Stomach (tissue), 9 donors: ENCODE data around the gene CYP2C9. TPM values are rescaled to one million over a fixed set of nuclear protein-coding genes. Genes with fewer than 3 reads are reported as not detected.

Source experiments
- DNase-seq, 2 donors: peaks; one replicate each; pipeline versions ENCODE4 v3.0.0 to v3.0.0-alpha.2; 2013 to 2019
- H3K27ac ChIP-seq, 5 donors: fragments of 200-600 bp in 4 of 5; sonication (generic) in 4 of 5; one replicate each; pipeline ENCODE4 v1.5.1; 2013 to 2019; ENCODE audit warnings: mild to moderate bottlenecking in 1 of 5, moderate library complexity in 1 of 5
- H3K27me3 ChIP-seq, 3 donors: fragments of 200-600 bp; sonication (generic); one replicate each; pipeline ENCODE4 v1.5.1; 2017 to 2019; ENCODE audit warnings: mixed run types in 1 of 3
- H3K36me3 ChIP-seq, 4 donors: fragments of 200-600 bp; sonication (generic); 1 replicate in 3 of 4; 2 replicates in 1 of 4; pipeline ENCODE4 v1.5.1; 2016 to 2019
- H3K4me1 ChIP-seq, 4 donors: fragments of 200-600 bp; sonication (generic); one replicate each; pipeline ENCODE4 v1.5.1; 2016 to 2019
- H3K4me3 ChIP-seq, 4 donors: fragments of 200-600 bp; sonication (generic) in 3 of 4; one replicate each; pipeline ENCODE4 v1.5.1; 2016 to 2019; ENCODE audit warnings: mild to moderate bottlenecking in 1 of 4
- H3K9me3 ChIP-seq, 4 donors: fragments of 200-600 bp; sonication (generic); one replicate each; pipeline ENCODE4 v1.5.1; 2016 to 2019
- EP300 ChIP-seq: sonication (generic); formaldehyde crosslinking; IDR thresholded peaks from one replicate; pipeline ENCODE4 v1.6.1; 2017; ENCODE audit warnings: antibody characterized with exemption
- POLR2A ChIP-seq, 4 donors: fragments of 450-650 bp; IDR thresholded peaks; one replicate each; pipeline ENCODE4 v1.6.1; 2016; ENCODE audit warnings: antibody characterized with exemption in 4 of 4, control low read depth in 2 of 4, mild to moderate bottlenecking in 1 of 4, moderate library complexity in 1 of 4
- POLR2AphosphoS5 ChIP-seq, 3 donors: sonication (generic); formaldehyde crosslinking; IDR thresholded peaks; one replicate each; pipeline ENCODE4 v1.6.1; 2016; ENCODE audit warnings: antibody characterized with exemption in 3 of 3
- WGBS, 5 donors: extraction: QIAGEN DNeasy Blood & Tissue Kit in 3 of 5; methylation state at CpG; one replicate each; pipeline versions ENCODE4 v1.1.5 to v1.1.7; 2013 to 2018; 5-methylcytosine and 5-hydroxymethylcytosine counted together
- intact Hi-C: fragments of 100-400 bp; cut with DNase I; formaldehyde crosslinking; loops from one replicate; pipeline ENCODE4 v1.15.1; 2023; ENCODE audit warnings: low total_unique reads
- polyA plus RNA-seq, 3 donors: library from polyadenylated mRNA; stranded (reverse); fragments of 200-250 nt; gene quantifications; one replicate each; pipeline ENCODE4 v1.2.3, GENCODE V29; 2013
- total RNA-seq, 5 donors: library from RNA; depleted of rRNA; stranded (reverse); fragments of >200 nt; gene quantifications; one replicate each; pipeline versions ENCODE4 v1.1.0 to v1.2.3, GENCODE V29; 2014 to 2016
- TF ChIP-seq, protein P1 (sequence below), 7 experiments: fragments of 450-650 bp in 4 of 7; fragments of 200-600 bp in 3 of 7; sonication (generic) in 3 of 7; IDR thresholded peaks; one replicate each; pipeline ENCODE4 v1.5.1; 2016 to 2019; ENCODE audit warnings: antibody characterized with exemption in 7 of 7, control low read depth in 2 of 7, mild to moderate bottlenecking in 1 of 7
- donor health status: healthy with polysubstance abuse.
- donor health status: Bipolar disorder and iron deficiency.
- donor health status: healthy.

CYP2C9 gene
- total and polyA plus RNA-seq, 8 donors: 0.75 to 176 (median 54.9) TPM; not detected in 1

- intact Hi-C loops: no loop called here
- no peak for TF ChIP-seq POLR2AphosphoS5 (IDR thresholded peaks at IDR 0.05)
- TF ChIP-seq, protein P1, sequence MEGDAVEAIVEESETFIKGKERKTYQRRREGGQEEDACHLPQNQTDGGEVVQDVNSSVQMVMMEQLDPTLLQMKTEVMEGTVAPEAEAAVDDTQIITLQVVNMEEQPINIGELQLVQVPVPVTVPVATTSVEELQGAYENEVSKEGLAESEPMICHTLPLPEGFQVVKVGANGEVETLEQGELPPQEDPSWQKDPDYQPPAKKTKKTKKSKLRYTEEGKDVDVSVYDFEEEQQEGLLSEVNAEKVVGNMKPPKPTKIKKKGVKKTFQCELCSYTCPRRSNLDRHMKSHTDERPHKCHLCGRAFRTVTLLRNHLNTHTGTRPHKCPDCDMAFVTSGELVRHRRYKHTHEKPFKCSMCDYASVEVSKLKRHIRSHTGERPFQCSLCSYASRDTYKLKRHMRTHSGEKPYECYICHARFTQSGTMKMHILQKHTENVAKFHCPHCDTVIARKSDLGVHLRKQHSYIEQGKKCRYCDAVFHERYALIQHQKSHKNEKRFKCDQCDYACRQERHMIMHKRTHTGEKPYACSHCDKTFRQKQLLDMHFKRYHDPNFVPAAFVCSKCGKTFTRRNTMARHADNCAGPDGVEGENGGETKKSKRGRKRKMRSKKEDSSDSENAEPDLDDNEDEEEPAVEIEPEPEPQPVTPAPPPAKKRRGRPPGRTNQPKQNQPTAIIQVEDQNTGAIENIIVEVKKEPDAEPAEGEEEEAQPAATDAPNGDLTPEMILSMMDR (IDR thresholded peaks at IDR 0.05): peak in 4 of 7 experiments; percentile 42 to 62 (median 49)
- no peak overlapping the region for H3K27ac ChIP-seq
- H3K36me3 ChIP-seq: no peaks in the 10 kb centered on the region
- peaks cover 0 to 7% (median 0%) of the 10 kb centered on the region in 4 donors for H3K9me3 ChIP-seq
- peak in 1 of 2 donors; percentile 74 for DNase-seq
- 0 to 2% (median 0%) methylated on average over 1 of the region's 1 CpG for WGBS, 5 donors
- no peaks in the 10 kb centered on the region for H3K4me1 ChIP-seq
- H3K4me3 ChIP-seq: no peak overlapping the region
- no peaks in the 10 kb centered on the region for H3K27me3 ChIP-seq
Observed at GRCh38 chr10:94963901-94964300, 25.4 kb downstream of the CYP2C9 start.

DNA sequence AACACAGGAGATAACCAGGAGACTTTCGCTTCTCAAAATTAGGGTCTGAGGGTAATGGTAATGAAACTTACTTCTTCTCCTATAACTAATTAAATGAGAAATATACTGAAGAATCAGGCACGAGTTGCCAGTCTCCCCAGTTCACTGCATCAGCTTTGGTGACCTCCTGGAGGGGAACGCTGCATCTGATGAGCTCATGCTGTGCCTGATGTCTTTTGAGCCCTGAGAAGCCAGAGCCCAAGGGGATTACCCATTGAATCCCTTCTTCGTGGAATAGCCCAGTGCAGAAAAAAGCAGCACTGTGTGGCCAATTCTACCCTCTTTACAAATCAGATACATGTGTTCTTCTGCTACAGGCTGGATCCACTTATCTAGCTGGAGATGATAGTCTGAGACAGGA, 45.1 kb downstream of the CYP2C9 start:
- no peaks in the 10 kb centered on the region for H3K4me1 ChIP-seq
- WGBS, 5 donors: 52 to 71% (median 64%) methylated on average over 4 of the region's 4 CpGs
- H3K27ac ChIP-seq: no peak overlapping the region
- TF ChIP-seq POLR2AphosphoS5 (IDR thresholded peaks at IDR 0.05) (no peak), EP300 (no peak), POLR2A (IDR thresholded peaks at IDR 0.05) (no peak)
- TF ChIP-seq, protein P1 (IDR thresholded peaks at IDR 0.05): no peak
- DNase-seq: no peak
- H3K27me3 ChIP-seq: no peaks in the 10 kb centered on the region
- no peaks in the 10 kb centered on the region for H3K36me3 ChIP-seq
- peaks cover 0 to 1% (median 0%) of the 10 kb centered on the region in 4 donors for H3K9me3 ChIP-seq
- H3K4me3 ChIP-seq: no peak overlapping the region
- intact Hi-C loops: no loop called here

DNA sequence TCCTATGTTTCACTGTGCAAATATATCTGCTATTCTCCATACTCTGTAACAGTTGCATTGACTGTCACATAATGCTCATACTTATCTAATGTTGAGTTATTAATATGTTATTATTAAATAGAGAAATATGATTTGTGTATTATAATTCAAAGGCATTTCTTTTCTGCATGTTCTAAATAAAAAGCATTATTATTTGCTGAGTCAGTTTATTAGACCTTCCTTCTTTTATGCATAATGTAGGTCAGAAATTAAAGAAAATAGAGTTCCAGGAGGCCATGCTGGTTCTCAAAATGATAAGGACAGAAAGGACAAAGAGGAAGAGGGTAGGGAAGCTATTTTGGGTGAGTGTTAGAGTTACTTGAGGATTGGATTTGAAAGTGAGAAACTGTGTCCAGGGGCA, 50.7 kb downstream of the CYP2C9 start:
- no peak for DNase-seq
- intact Hi-C loops: no loop called here
- TF ChIP-seq, protein P1 (IDR thresholded peaks at IDR 0.05): no peak
- TF ChIP-seq POLR2A (IDR thresholded peaks at IDR 0.05) (no peak), EP300 (no peak), POLR2AphosphoS5 (IDR thresholded peaks at IDR 0.05) (no peak)
- no peaks in the 10 kb centered on the region for H3K4me1 ChIP-seq
- H3K4me3 ChIP-seq: no peak overlapping the region
- H3K9me3 ChIP-seq: peaks cover 0 to 36% (median 23%) of the 10 kb centered on the region in 4 donors
- H3K27ac ChIP-seq: no peak overlapping the region
- H3K36me3 ChIP-seq: no peaks in the 10 kb centered on the region
- H3K27me3 ChIP-seq: no peaks in the 10 kb centered on the region

DNA sequence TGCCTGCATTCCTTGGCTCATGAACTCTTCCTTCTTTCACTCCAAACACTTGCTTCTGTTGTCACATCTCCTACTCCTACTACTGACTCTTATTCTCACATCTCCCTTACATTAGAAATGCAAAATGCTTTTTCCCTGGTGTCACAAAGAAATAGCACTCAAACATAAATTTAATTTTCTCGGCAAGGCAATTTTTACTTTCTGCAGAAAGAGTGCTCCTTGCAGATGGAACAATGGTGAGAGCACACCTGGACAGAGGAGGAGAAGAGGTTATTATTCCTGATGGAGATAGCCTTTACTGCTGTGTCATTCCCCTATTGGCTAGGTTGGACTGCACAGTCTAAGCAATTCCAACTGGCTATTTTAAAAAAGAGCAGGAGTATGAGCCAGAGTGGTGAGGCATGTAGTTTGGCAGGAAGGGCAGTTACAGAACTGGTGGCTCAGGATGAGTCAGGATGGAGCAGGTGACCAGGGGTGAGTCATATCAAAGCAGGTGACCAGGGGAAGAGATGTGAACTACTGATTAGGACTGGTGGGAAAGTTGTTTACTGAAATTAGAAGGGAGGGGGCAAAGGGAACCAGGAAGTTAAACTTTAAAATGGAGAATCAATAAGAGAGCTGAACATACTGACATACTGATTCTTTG, 52.9 kb downstream of the CYP2C9 start:
- no peak overlapping the region for H3K27ac ChIP-seq
- H3K4me3 ChIP-seq: no peak overlapping the region
- no peak for TF ChIP-seq EP300
- no peak for TF ChIP-seq POLR2AphosphoS5 (IDR thresholded peaks at IDR 0.05)
- TF ChIP-seq, protein P1 (IDR thresholded peaks at IDR 0.05): no peak
- TF ChIP-seq POLR2A (IDR thresholded peaks at IDR 0.05): no peak
- intact Hi-C loops: no loop called here
- no peaks in the 10 kb centered on the region for H3K27me3 ChIP-seq
- H3K4me1 ChIP-seq: no peaks in the 10 kb centered on the region
- DNase-seq: no peak
- peaks cover 0 to 36% (median 23%) of the 10 kb centered on the region in 4 donors for H3K9me3 ChIP-seq
- WGBS, 5 donors: 90 to 100% (median 97%) methylated on average over 1 of the region's 1 CpG
- no peaks in the 10 kb centered on the region for H3K36me3 ChIP-seq
